Measurements from ENCODE around the gene NEK2.
"Not testable (repeated sequence)": the region's sequence is repeated elsewhere in the genome, so short reads cannot be mapped to it uniquely, and the experiment has no call there.

Gene NEK2

DNA sequence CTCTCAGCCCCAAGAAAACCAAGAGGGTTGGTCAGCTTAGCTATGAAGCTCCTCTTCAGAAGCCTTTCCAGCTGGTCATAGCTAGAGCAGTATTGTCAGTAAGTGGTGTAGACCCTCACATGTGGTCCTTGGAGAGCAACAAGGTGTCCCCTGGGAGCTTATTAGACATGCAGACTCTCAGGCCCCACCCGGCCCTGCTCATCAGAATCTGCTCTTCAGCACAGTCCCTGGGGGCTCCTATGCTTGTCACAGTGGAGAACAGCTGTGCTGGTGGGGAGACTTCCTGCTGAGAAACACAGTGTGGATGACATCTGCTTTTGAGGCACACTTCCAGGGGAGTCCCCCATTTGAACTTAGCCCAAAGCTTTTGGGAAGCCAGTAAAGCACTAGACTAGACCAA is 21.9 kb upstream of the NEK2 start:
- TF ChIP-seq, protein P1, sequence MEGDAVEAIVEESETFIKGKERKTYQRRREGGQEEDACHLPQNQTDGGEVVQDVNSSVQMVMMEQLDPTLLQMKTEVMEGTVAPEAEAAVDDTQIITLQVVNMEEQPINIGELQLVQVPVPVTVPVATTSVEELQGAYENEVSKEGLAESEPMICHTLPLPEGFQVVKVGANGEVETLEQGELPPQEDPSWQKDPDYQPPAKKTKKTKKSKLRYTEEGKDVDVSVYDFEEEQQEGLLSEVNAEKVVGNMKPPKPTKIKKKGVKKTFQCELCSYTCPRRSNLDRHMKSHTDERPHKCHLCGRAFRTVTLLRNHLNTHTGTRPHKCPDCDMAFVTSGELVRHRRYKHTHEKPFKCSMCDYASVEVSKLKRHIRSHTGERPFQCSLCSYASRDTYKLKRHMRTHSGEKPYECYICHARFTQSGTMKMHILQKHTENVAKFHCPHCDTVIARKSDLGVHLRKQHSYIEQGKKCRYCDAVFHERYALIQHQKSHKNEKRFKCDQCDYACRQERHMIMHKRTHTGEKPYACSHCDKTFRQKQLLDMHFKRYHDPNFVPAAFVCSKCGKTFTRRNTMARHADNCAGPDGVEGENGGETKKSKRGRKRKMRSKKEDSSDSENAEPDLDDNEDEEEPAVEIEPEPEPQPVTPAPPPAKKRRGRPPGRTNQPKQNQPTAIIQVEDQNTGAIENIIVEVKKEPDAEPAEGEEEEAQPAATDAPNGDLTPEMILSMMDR (IDR thresholded peaks at IDR 0.05; ENCODE audit: control insufficient read depth, insufficient read depth, low read depth, low read length, missing control alignments) = no peak
- no peak overlapping the region for H3K4me3 ChIP-seq (ENCODE audit: control insufficient read depth, low read depth, low read length)
- DNase-seq (ENCODE audit: low read depth) = no peak

DNA sequence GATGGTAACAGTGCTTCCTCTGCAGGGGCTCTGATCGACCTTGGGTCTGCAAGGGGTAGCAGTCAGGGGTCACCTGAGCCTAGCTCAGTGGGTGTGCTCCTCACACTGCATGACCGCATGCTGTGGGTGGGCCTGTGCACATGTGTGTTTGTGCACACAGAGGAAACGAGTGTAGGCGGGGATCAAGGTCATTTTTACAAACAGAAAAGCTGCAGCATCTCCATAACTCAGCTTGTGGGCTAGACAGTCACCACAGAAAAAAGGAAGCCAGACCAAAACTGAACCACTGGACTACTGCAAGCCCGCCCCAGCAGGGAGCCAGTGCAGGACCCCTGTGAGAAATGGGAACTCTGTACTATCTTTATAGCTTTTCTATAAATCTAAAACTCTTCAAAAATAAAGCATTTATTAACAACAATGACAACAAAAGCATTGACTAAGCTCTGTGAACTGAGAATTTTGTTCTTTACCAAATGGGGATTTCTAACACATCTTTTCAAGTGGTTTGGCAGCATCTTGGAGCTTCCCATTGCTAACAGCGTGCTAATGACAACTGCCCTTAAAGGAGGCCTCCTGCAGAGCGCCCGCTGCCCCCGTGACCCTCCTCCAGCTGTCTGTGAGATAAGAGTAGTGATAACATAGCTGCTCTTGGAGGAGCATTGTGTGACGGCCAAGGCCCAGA is 19.9 kb upstream of the NEK2 start:
- DNase-seq (ENCODE audit: low read depth) = no peak
- TF ChIP-seq, protein P1 (IDR thresholded peaks at IDR 0.05; ENCODE audit: control insufficient read depth, insufficient read depth, low read depth, low read length, missing control alignments) = no peak
- no peak overlapping the region for H3K4me3 ChIP-seq (ENCODE audit: control insufficient read depth, low read depth, low read length)

DNA sequence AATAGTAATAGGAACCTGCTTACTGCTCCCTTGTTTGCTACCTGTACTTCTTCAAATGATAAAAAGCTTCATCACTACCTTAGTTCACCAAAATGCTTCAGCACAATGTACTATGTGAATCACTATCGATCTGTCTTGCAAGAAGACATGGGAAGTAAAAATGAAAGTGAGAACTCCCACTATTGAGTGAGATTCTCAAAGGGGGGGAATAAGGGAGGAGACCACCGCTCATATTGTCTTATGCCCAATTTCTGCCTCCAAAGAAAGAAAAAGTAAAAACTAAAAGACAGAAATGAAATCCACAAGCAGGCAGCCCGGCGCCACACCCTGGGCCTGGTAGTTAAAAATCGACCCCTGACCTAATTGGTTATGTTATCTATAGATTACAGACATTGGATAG is 18.5 kb upstream of the NEK2 start:
- not testable (repeated sequence) for DNase-seq (ENCODE audit: low read depth); H3K4me3 ChIP-seq (ENCODE audit: control insufficient read depth, low read depth, low read length)

- DNase-seq (ENCODE audit: low read depth) = no peak
- H3K4me3 ChIP-seq (ENCODE audit: control insufficient read depth, low read depth, low read length) = no peak overlapping the region
- TF ChIP-seq, protein P1 (IDR thresholded peaks at IDR 0.05; ENCODE audit: control insufficient read depth, insufficient read depth, low read depth, low read length, missing control alignments) = no peak
These were observed 13.0 kb upstream of the NEK2 start for GRCh38 chr1:211688421-211688820.

DNA sequence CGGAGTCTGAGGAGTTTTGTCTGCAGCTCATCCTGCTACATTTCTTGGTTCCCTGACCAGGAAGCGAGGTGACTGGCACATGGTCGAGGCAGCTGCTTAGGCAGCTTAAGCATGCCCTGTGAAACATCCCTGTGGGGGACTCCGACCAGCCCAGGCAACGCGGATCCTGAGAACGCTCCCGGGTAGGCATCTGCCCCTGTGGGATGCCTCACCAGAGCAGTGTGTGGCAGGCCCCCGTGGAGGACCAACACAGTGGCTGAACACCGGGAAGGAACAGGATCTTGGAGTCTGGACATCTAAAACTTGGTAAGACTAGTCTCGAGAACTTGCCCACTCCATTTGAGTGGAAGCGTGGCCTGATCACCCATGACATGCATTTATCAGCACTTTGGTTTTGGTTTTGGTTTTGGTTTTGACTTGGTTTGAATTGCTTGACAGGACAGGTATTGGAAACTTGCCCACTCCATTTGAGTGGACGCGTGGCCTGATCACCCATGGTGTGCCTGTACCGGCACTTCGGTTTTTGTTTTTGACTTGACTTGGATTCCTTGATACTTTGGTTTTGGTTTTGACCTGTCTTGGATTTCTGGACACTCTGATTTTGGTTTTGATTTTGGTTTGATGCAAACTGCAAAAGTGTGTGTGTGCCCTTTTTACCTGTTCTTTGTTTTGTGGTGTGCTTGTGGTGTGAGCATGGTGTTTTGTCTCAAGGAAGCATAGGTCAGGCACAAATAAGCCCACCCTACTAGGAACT is 12.2 kb upstream of the NEK2 start:
- H3K4me3 ChIP-seq (ENCODE audit: control insufficient read depth, low read depth, low read length) = no peak overlapping the region
- TF ChIP-seq, protein P1 (IDR thresholded peaks at IDR 0.05; ENCODE audit: control insufficient read depth, insufficient read depth, low read depth, low read length, missing control alignments) = no peak
- DNase-seq (ENCODE audit: low read depth) = no peak

- no peak for DNase-seq (ENCODE audit: low read depth)
- no peak overlapping the region for H3K4me3 ChIP-seq (ENCODE audit: control insufficient read depth, low read depth, low read length)
- TF ChIP-seq, protein P1 (IDR thresholded peaks at IDR 0.05; ENCODE audit: control insufficient read depth, insufficient read depth, low read depth, low read length, missing control alignments) = no peak
These were observed 10.4 kb upstream of the NEK2 start for GRCh38 chr1:211685823-211686222.

DNA sequence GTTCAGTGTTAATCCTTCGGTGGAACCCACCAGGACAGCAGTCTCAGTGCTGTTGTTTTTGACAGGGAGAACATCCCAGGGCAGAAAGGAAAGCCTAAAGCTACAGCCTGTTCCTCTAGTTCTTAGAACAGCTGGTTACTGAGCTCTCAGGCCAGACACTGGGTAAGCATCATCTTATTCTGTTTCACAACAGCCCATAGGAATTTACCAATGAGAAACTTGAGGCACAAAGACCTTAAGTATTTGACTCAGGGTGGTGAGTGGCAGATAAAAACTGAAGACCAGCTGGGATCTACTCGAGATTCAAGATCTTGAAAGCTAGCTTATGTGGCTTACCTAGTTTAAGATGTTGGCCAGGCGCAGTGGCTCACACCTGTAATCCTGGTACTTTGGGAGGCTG is 9.4 kb upstream of the NEK2 start:
- peak; percentile 13 for DNase-seq (ENCODE audit: low read depth)
- no peak overlapping the region for H3K4me3 ChIP-seq (ENCODE audit: control insufficient read depth, low read depth, low read length)
- TF ChIP-seq, protein P1 (IDR thresholded peaks at IDR 0.05; ENCODE audit: control insufficient read depth, insufficient read depth, low read depth, low read length, missing control alignments) = no peak
